GM18868 (cell line): ENCODE results near the gene ACAA2.

Source experiments
- ATAC-seq: cut with Tn5 transposase; IDR thresholded peaks from one replicate; pipeline ENCODE4 v1.9.1; 2021; ENCODE audit warnings: mild to moderate bottlenecking, moderate library complexity; ENCODE audit not compliant: unreplicated experiment

Gene ACAA2, protein sequence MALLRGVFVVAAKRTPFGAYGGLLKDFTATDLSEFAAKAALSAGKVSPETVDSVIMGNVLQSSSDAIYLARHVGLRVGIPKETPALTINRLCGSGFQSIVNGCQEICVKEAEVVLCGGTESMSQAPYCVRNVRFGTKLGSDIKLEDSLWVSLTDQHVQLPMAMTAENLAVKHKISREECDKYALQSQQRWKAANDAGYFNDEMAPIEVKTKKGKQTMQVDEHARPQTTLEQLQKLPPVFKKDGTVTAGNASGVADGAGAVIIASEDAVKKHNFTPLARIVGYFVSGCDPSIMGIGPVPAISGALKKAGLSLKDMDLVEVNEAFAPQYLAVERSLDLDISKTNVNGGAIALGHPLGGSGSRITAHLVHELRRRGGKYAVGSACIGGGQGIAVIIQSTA

DNA sequence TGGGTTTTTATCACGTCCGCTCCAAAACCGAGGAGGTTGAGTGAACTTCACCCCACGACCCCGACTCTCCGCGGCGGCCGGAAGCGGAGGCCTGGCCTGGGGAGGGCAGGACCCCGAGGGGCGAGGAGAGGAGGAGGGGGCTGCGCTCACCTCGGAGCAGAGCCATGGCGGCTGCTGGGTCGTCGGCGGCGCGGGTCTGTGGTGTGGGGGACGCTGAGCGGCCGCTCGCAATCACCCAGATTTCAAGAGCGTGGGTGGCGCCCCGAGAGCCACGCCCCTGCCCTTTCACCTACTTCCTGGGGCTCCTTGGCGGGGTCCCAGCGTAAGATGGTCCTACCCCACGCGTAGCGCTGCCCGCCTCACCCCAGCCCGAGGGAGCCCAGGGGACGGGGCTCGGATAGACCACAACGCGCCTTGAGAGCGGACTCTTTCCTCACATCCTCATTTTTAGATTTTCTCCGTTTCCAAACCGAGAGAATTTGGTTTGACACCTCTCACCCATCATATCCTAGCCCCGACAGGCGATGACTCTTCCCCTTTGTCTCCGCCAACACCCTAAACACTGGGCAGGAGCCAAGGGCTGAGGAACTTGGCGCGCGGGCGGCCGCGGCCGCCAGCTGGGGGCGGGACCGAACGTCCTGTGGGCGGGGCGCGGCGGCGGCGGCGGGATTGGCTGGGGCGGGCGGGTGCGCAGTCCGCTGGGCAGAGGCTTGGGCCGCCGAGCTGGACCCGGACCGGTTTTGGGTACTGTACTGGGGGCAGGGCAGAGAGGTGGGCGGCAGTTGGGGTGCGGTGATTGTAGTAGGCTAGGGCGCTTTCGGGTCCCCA lies at the start of gene ACAA2:
TSS of gene ACAA2 (minus strand) at position 215 of the 828 bp plus-strand sequence. CDS start at position 166, 49 bp downstream.
- peak; percentile 85 for ATAC-seq

DNA sequence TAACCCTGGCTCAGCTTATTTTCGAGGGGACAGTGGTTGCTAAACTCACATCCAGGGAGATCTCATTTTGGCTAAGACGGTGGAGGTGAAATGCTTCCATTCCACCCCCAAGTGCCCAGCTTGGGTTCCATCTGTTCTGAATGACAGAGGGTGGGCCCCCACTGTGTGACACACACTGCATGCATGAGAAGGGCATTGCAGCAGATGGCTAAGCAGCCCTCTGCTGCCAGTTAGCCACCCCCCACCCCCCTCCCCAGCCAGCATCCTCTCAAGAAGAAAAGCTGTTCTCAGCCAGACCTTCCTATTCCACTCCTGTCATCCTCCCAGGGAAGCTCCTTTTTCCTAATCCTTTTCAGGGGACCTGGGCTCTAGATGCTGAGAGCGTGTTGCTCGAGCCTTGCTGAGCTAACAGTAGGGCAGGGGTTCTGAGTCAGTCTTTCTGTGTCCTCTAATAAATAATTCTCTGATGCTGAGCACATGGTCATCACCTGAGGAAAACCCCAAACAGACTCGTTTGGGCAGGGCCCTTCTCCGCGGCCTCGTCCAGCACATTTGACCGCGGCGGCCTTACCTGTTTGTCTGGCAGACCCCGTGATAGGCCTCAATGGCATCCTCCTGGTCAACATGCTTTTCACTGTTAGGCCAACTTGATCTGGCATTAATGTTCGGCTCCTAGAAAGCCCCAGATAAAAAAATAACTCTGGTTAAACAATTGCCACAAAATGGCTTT lies 49.5 kb upstream of the ACAA2 start:
- ATAC-seq: no peak

DNA sequence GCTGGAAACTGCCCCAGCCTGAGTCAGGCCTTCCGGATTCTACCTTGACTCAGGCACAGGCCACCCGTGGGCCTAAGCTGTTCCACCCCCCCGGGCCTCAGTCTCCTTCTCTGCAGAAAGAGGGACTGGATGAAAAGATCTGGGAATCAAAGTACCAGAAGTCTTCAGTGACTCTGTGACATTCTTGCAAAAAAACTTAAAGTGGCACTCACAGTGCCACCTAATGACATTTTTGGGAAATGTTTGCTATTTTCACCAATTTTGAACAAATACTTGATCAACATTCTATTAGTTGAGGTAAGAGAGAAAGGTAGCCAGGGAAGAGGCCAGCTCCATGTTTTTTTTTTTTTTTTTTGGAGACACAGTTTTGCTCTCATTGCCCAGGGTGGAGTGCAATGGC lies 48.3 kb upstream of the ACAA2 start:
- no peak for ATAC-seq

DNA sequence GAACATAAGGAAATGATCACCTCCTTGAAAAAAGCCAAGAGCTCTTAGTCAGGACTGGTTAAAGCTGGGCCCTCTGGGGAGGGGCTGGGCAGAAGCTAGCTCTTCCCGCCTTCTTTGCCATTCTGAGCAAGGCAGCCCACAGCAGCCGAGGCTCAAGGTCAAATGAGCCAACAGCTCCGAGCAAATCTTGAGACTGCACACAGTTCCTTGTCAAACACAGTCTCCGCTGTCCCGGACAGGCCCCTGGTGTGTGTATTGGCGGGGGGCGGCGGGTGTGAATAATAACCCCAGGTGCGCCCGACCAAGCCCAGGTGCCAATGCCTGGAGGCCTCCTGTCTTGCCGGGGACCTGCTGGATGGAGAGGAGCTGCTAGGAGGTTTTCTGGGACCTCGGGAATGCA lies 46.4 kb upstream of the ACAA2 start:
- ATAC-seq: no peak

DNA sequence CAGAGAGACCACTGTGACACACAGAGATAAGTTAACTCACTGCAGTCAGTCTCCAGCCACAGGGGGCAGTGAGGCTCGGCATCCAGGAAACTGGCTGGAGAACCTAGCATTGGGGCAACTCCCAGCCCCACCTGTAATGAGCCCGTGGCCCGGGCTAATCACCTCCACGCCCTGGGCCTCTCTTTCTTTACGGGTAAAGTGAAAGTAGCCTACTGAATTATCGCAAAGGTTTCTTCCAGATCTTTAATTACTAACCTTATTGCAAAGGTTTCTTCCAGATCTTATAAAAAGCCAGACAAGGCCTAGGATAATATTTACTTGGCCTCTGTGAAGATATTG lies 45.7 kb upstream of the ACAA2 start:
- no peak for ATAC-seq

DNA sequence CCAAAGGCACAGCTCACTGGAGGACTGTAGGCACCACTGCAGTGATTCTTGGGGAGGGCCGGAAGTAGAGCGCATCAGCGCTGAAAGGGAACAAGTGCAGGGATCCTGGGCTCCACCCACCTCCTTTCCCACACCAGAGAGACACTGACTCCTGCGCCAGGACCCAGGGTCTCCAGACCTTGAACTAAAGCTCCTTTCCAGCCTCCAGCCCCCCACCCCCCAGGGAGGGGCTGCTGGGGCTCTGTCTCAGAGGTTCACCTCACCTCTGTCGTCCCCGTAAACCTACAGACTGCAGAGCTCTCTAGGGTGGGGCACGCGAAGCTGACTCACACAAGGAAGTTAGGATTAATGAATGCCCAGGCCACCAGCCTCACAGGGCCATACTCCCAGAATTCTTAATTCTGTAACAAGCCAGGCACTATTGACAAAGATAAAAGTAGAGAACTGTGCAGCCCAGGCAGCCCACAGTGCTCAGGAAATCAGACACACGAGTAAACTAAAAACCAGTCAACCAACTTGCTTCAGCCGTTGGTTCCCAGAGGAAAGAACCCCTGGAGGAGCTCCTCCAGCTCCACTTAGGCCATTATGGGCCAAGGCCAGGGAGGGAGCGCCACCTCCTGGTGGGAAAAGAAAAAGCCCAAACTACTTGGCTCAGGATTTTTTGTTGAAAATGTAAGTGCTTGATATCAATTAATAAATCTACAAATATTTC lies 45.1 kb upstream of the ACAA2 start:
- ATAC-seq: no peak

DNA sequence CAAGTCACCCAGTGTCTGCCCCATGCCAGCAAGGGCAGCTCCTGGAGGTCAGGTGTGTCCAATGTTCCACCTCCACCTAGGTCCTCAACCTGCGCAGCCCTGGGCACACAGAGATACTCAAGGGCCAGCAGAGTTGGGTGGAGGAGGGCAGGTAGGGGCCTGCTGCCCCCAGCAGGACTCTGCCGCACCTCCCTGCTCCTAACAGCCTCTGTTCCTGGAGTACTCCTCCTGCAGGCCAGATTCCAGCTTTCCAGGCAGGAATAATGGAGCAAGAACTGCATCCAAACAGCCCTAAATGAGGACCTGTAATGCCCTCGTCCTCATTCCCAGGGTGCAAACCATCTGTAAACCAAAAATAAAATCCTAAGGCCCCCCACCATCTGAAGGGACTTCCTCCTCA lies 44.4 kb upstream of the ACAA2 start:
- no peak for ATAC-seq

DNA sequence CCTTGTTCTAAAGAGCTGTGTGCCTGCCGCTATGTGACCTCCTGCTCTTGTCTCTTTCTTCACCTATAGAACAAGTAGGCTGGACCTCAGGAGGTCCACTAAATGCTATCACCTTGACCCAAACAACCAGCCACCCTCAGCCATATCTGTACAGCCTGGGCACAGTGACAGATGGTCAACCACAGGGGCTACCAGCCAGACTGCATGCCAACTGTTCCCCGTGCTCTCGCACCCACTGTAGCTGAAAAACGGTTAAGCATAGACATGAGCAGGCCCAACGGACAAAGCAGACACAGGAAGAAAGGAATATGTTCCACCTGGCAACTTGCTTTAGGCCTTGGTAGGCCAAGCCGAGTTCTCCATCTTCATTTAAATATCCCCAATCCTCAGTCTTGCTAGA lies 43.2 kb upstream of the ACAA2 start:
- no peak for ATAC-seq

DNA sequence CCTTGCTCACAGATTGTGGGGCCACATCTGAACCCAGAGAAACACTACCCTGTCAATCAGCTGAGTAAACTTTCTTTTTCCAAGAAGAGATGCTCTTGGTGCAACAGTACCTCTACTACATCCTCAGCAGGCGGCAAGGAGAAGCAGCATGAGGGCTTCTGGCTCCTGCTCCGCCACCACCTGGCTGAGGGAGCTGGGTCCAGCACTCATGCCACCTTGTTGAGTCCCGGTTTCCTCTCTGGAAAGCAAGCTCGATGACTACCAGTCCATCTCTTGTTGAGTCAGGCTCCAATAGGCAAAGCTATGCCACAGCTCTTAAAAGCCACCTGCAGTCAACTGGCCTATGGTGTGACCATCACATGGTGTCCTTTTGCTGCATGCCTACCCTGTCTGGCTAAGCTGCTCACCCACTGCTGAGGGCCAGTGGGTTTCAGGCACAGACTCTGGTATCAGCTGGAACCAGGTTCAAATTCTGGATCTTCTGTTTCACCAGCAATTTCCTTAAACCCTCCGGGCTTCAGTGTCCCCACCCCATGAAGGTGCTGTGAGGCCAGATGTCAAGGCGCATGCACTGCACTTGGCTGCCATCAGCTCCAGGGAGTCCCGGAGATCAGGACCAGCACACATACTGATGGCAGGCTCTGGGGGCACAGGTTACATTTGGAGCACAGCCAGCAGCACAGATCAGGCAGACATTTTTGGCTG lies 42.5 kb upstream of the ACAA2 start:
- ATAC-seq: no peak

DNA sequence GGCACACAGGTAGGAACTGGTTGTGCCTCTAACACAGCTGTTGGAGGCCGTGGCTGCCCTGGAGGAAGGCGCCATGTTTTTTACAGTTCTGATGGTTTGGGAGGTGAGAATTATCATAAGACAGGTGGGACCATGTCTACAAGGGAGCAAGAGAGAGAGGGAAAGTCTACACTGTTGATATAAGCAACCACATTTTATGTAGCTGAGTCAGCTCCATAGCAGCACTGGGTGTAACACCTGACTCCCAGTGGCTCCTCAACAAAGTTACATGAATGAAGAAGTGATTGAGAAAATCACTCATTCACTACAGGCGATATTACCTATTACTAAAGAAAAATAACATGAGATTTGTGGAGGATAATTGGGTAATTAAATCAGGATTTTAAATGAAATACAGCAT lies 41.3 kb upstream of the ACAA2 start:
- ATAC-seq: no peak

DNA sequence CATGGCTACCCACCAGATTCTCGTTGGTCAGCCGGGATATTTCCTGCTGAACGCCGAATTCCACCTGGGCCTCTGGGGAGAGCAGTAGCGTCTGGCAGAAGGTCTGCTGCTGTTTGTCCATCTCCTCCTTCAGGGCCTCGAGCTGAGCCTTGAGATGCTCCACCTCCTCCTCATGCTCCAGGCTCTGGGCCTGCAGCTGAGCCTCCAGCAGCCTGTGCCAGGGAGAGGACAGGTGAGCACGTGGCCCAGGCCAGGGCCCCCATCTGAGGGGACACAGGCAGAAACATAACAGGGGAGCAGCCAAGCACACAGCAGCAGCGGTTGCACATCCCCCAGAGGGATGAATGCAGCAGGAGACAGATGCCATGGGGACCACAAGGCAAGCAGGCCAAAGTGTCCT lies 40.1 kb upstream of the ACAA2 start:
- ATAC-seq: no peak

DNA sequence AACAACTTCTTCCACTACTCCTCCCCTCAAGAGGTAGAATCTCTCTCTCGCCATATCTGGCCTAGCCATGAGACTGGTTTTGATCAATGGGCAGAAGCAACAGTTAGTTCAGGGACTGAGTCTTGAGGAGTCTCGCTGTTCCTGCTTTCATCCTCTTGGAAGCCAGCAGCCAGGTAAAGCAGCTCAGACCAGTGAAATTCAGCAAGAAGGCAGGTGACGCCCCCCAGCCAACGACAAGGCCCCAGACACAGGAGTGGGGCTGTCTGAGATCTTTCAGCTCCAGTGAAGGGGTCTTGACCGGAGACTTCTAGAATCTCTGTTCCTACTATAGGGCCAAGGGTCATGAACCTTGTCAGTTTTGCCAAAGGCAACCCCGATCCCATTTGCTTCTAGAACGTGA lies 39.7 kb upstream of the ACAA2 start:
- no peak for ATAC-seq

DNA sequence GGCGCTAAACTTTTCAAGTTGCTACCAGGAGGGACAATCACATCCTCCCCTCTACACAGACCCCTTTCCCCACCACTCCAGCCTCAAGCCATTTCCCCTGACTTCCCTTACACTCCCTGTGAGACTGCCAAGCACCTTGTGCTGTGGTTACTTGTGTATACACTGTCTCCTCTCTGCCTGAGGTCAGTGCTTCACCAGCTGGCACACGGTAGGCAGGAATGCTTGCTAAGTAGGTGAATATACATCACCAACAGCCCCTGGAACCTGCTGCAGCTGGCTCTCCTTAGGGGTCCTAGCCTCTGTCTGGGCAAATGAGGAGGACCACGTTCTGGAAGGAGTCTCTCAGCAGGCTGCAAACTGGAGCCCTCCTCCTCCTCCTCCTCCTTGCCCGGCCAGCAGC lies 38.3 kb upstream of the ACAA2 start:
- ATAC-seq: no peak

DNA sequence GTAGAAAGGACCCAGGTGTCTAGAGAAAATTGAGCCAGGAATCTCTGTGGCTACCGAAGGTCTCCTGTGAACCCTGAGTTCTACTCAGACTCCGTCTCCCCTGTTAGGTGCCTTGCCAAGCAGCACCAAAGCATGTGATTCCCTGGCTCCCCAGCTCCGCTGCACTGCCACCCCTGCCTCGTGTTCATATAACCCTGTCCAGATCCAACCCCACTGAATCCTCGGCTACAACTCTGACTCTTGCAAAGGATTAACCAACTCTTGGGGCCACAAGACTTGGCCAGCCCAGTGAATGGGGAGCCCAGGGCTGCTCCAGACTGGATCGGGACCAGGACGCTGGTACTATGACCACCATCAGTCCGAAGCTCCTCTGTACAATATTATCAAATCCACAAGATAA lies 37.3 kb upstream of the ACAA2 start:
- no peak for ATAC-seq

DNA sequence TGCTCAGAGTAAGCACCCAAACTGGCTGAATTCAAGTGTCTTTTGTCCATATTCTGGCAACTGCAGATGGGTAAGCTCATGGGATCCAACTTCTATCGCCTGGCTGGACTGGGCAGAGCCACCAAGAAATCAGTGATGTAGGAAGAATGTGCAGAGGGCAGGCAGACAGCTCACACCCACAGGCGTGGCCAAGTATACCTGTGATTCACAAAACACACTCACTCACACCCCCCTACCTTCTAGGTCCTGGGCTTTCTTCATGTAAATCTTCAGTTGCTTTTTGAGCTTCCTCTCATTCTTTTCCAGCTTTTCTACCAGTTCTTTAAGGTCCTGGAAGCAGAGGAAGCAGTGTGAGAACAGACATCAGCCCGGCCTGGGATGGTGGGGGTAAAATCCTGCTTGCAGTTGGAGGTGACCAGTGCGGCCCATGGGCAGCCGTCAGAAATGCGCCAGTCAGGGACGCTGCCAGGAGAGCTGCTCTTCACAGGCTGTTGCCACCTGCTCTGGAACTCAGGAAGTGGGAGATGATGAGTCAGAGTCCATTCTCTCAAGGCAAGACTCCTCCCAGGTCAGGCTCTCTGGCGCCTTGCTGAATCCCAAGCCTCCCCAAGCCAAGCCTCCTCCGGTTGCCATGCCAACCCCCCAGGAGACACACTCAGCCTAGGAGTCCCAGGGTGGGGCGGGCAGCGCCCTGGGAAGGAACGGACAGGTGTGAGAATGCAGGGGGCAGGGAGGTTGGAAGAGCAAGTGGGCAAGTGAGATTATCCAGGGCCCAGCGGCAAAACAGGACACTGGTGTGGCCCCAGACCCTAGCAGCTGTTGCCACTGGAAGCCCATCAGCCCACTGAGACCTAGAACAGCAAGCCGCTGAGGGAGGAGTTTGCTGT lies 36.2 kb upstream of the ACAA2 start:
- no peak for ATAC-seq

DNA sequence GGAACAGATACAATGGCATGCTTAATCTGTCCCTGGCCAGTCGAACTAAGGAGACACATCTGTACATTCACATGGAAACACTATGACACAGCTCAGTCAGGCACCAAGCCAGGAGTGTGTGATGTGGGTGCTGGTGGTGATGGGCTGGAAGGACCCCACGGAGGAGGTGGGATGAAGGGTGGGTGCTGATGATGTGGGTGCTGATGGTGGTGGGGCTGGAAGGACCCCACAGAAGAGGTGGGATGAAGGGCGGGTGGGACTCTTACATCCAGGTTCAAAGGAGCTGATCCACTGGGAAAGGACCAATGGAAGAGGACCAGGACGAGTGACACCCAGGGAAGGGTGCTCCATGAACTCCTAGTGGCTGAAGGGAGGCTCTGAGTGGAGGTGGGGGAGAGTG lies 34.8 kb upstream of the ACAA2 start:
- no peak for ATAC-seq

DNA sequence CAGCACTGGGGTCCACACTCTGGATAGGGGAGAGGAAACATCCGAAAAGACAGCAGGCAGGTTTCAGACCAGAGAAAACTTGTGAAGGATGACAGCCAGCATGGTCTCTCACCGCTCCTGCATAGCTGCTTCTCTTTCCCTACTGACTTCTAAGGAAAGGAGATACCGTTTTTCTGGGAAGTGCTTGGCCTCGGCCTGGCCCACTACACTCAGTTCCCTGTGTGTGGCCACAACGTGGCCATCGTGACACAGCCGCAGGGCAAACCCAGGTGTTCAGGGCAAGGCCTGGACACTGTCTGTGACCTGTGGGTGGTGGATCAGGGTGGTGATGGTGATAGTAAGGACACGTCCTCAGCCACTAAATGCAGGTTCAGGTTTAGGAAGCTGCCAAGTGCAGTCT lies 34.2 kb upstream of the ACAA2 start:
- no peak for ATAC-seq

DNA sequence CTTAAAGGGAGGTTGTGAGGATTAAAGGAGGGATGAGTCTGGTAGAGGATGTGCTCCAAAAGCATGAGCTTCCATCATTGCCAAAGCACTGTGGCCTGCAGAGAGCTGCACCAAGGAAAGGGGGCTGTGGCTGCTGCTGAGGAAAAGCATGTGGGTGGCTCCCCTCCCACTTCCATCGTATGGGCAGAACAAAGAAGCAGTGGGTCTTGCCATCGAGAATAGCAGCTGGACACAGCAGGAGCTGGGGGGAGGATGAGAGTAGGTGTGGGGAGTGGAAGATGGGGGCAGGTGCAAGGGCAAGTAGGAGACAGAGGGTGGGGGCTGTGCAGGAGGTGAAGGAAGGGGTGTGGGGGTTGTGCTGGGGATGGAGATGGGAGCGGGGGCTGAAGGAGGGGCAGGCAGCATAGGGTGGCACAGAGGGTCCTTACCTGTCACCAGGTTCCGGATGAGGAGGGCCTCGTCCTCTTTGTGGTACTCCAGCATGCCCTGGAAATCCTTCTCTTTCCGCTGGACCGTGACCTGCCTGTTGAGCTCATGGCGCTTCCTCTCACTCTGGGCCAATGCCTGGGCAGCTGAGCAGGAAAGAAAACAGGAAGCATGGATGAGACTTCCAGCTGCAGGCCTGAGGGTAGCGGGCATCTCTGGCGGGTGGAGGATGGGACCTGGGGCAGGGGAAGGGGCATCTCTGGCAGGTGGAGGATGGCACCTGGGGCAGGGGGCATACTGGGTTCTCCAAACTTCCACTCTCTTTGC lies 33.6 kb upstream of the ACAA2 start:
- ATAC-seq: no peak

DNA sequence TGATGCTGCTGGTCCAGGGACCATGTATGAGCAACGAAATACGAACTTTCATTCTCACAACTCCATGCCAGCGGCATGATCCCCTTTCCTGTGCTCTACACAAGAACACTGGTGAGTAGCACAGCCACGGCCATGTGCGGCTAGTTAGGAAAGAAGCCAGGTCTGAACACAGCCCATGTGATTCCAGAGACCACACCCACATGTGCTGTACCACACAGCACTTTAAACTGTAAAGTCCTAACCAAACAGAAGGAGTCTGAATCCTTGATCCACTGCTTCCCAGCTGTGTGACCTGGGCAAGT lies 33.0 kb upstream of the ACAA2 start:
- ATAC-seq: no peak
